A375 (cell line): Measurements from ENCODE around the gene HOMER2. TPM values are rescaled to one million over a fixed set of nuclear protein-coding genes. Genes with fewer than 3 reads are reported as not detected.

Source experiments
- total RNA-seq: library from RNA; depleted of rRNA; stranded (reverse); fragments of >200 nt; shearing (Covaris generic); gene quantifications from 2 replicates; pipeline ENCODE4 v1.2.3, GENCODE V29; 2014; rRNA removed

HOMER2 gene
- 16.3 and 18.2 TPM in 2 replicates for total RNA-seq

DNA sequence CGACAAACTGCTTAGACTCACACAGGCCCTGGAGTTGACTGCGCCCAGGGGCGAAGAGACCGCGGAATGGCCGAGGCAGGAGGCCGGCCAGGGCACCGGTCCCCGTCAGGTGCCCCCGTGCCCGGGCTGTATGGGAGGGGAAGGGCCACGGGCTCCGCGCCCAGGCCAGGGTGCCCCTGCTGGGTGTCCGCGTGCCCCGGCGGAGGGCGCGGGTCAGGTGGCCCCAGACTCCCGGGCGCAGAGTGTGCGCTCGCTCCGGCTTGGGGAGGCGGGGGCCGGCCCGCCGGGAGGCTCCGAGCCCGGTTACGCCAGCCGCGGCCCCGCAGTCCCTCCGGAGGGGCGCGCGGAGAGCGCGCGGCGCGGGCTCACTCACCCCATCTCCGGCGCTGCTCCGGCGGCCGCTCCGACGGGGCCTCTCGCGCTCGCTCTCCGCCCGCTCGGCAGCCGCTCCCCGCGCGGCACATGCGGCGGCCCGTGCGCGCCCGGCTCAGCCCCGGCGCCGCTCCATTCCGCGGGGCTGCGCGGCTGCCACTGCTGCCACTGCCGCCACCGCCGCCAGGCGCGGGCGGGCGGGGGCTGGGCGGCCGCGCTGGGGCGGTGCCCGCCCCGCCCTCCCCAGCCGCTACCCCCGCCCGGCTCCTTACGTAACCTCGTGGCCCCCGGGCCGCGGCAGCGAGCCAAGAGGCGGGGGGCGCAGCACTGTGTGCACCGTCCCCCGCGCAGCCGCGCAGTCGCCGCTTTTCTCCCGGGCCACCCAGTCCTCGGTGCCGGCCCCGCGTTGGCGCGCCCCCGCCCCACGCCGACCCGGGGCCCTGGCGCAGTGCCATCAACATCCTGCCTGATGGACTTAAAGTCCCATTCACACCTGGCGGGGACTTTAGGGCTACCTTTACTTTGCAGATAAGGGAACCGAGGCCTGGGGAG is at the start of gene HOMER2:
TSS of gene HOMER2 (minus strand) at position 563 of the 924 bp plus-strand sequence. CDS start at position 378, 185 bp downstream.

DNA sequence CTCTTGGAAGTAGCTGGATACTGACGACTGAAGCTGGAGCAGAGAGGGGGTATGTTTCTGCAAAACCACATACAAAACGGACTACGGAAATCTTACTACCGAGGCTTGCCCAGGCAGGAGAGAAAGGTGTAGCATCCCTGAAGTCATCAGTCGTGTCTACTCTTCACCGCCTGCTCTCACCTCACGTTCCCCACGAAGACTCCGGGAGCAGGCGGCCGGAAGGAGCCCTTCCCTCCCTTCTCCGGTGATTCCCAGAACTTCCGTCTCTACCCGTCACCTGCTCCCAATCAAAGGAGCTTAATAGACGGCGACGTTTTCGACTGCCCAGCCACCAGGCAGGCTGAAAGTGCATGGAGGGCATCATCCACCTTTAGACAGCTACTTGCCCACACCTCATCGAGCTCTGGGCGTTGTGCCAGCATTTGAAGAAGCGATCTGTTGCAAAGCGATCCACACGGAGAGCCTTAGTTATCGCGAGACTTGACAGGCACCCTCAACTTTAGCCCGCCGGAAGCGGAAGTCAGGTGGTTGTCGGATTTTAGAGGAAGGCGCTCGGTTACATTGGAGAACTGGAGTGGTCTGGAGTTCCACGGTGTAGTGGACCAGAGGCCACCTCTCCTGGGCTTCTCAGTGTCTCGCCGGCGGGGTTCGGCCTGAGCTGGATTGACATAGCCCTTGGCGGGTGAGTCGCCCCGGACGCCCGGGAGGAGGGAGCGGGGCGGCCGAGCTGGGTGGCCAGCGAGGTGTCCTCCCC is 33.3 kb upstream of the HOMER2 start, which contains the start of gene RAMAC:
TSS of gene RAMAC (plus strand) at position 523 of the 754 bp plus-strand sequence. CDS start 2,809 bp downstream, outside the sequence.

DNA sequence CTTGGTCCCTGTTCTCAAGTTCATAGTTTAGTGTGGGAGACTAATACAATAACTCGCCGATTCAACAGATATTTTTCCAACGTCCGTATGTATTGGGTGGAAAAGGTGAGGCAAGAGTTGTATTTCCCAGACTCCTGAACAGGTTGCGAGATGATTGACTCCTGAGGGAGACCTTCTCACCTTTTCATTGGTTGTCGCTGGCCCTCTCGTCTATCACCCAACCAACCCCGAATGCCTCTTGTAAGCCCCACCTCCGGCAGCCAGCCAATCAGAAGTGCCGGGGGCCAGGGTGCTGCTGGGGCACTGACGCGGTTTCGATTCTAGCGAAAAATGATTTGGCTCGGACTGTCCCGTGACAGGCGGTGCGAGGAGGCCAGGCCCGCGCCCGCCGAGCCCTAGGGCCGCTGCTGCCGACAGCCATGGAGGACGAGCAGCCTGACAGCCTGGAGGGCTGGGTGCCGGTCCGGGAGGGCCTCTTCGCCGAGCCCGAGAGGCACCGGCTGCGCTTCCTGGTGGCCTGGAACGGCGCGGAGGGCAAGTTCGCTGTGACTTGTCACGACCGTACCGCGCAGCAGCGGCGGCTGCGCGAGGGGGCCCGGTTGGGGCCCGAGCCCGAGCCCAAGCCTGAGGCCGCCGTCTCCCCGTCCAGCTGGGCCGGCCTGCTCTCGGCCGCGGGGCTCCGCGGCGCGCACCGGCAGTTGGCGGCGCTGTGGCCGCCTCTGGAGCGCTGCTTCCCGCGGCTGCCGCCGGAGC is 143.0 kb downstream of the HOMER2 start, which contains the start of gene WHAMM:
TSS of gene WHAMM (plus strand) at position 321 of the 753 bp plus-strand sequence. CDS start at position 420, 99 bp downstream.

DNA sequence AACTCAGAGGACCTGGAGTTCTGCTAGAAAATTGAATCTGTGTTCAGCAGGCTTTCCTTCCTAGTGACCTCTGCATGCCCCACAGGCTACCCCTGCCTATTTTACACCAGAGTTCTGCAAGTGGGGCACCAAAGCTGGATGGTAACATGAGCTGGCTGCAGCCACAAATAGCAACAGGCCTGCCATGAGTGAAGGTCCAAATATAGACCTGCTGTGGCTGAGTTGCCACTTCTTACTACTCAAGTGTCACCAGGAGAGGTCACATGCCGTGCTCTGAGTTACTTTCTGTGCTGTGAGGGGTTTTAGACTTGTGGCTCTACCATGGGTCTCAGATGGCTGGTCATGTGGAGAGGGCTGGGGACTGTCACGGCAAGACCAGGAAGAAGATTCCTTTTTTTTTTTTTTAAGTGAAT is 146.5 kb downstream of the HOMER2 start, which contains the start of gene FSD2:
TSS of gene FSD2 (minus strand) at position 76 of the 413 bp plus-strand sequence. CDS start 18,679 bp downstream, outside the sequence.

Other genes starting within 250 kb of the HOMER2 start
- gene AP3B2, start 242.8 kb downstream of the HOMER2 start, total RNA-seq, result 2.5 and 3.0 TPM in 2 replicates
- not detected in 2 replicates for gene FSD2, start 146.7 kb downstream of the HOMER2 start, total RNA-seq
- gene WHAMM, start 143.1 kb downstream of the HOMER2 start, total RNA-seq, result 4.3 and 4.7 TPM in 2 replicates
- 41.0 and 46.2 TPM in 2 replicates for gene RAMAC, start 33.5 kb upstream of the HOMER2 start, total RNA-seq
- gene C15orf40, start 58.9 kb upstream of the HOMER2 start, total RNA-seq, result 14.2 and 17.8 TPM in 2 replicates
- gene BTBD1, start 114.5 kb upstream of the HOMER2 start, total RNA-seq, result 57.0 and 61.5 TPM in 2 replicates
- not detected in 2 replicates for gene TM6SF1, start 154.9 kb upstream of the HOMER2 start, total RNA-seq